GM12878 (cell line): ENCODE data around the gene SLC35E3. TPM values are rescaled to one million over a fixed set of nuclear protein-coding genes. Genes with fewer than 3 reads are reported as not detected.

Experiments
- ATAC-seq: fragments of 200-7000 bp; cut with Tn5 transposase; 3 replicates; pipeline ENCODE4 v1.9.1; 2020; ENCODE audit warnings: mild to moderate bottlenecking, moderate library complexity
- BruUV-seq: library from RNA; stranded (reverse); fragments of 400-500 nt; replicated peaks from 2 replicates; lab custom pipeline; 2021; lab: Mats Ljungman, UMichigan
- CTCF ChIA-PET: fragments of 300-600 bp; sonication (Branson Sonifier 250); formaldehyde crosslinking; extraction: SDS; loops from one replicate; lab custom pipeline; 2021; ENCODE audit warnings: inconsistent platforms; lab: Yijun Ruan, JAX
- POLR2A ChIA-PET: fragments of 350-600 bp; formaldehyde crosslinking; extraction: SDS; loops from one replicate; lab custom pipeline; 2021; ENCODE audit warnings: inconsistent platforms; lab: Charles Lee
- RAD21 ChIA-PET: fragments of 300-600 bp; sonication (Branson Sonifier 250); formaldehyde crosslinking; loops from one replicate; lab custom pipeline; 2023; ENCODE audit warnings: antibody characterized with exemption; ENCODE audit not compliant: unreplicated experiment; lab: Charles Lee
- SMC1A ChIA-PET: fragments of 300-600 bp; sonication (Branson Sonifier 250); formaldehyde crosslinking; loops from one replicate; lab custom pipeline; 2023; ENCODE audit not compliant: unreplicated experiment, uncharacterized antibody; lab: Charles Lee
- DNase-seq: peaks from one replicate; pipeline ENCODE4 v3.0.0-alpha.2; 2011; ENCODE audit warnings: low read depth, low spot score
- FAIRE-seq: peaks from 3 replicates; lab custom pipeline; 2011; peaks lifted over from hg19 to GRCh38; lab: Jason Lieb, UNC
- H2AFZ ChIP-seq: 2 replicates; pipeline ENCODE4 v1.6.0; 2011; ENCODE audit warnings: low read depth, low read length, control low read depth; ENCODE audit not compliant: control insufficient read depth
- H3K27ac ChIP-seq: 2 replicates; pipeline ENCODE4 v1.5.1; 2011; ENCODE audit warnings: control low read depth; ENCODE audit not compliant: control insufficient read depth, insufficient read depth
- H3K27me3 ChIP-seq, 2 experiments: replicated peaks in 1 of 2; 2 replicates each; pipeline versions ENCODE4 v1.6.0 to v1.6.1; 2011; ENCODE audit warnings: low read length in 1 of 2; ENCODE audit not compliant: control insufficient read depth in 2 of 2, insufficient read depth in 2 of 2
- H3K36me3 ChIP-seq, 2 experiments: 2 replicates each; pipeline ENCODE4 v1.5.1; 2011; ENCODE audit warnings: low read length in 1 of 2; ENCODE audit not compliant: control insufficient read depth in 2 of 2, insufficient read depth in 2 of 2
- H3K4me1 ChIP-seq: 2 replicates; pipeline ENCODE4 v1.6.1; 2011; ENCODE audit warnings: mild to moderate bottlenecking, low read length, moderate library complexity, mixed read lengths; ENCODE audit not compliant: control insufficient read depth, insufficient read depth
- H3K4me2 ChIP-seq: 2 replicates; pipeline ENCODE4 v1.6.0; 2011; ENCODE audit warnings: control low read depth; ENCODE audit not compliant: control insufficient read depth, insufficient read depth
- H3K4me3 ChIP-seq: fragments of 200-600 bp; sonication (generic); 2 replicates; pipeline ENCODE4 v1.5.1; 2016
- H3K79me2 ChIP-seq: 2 replicates; pipeline ENCODE4 v1.6.0; 2011; ENCODE audit warnings: low read length; ENCODE audit not compliant: control insufficient read depth, insufficient read depth
- H3K9ac ChIP-seq: 2 replicates; pipeline ENCODE4 v1.8.0; 2011; ENCODE audit warnings: low read length, control low read depth, mixed read lengths; ENCODE audit not compliant: control insufficient read depth, insufficient read depth
- H3K9me3 ChIP-seq: replicated peaks from 3 replicates; pipeline ENCODE4 v1.5.1; 2011; ENCODE audit warnings: mild to moderate bottlenecking, low read length; ENCODE audit not compliant: control insufficient read depth, insufficient read depth
- H4K20me1 ChIP-seq: 2 replicates; pipeline ENCODE4 v1.6.0; 2011; ENCODE audit not compliant: control insufficient read depth, insufficient read depth
- CHD1 ChIP-seq: IDR thresholded peaks from 2 replicates; pipeline ENCODE4 v1.6.1; 2012; ENCODE audit warnings: low read depth, low read length, improper control_type of control experiment
- DPF2 ChIP-seq: fragments of 450-650 bp; IDR thresholded peaks from 2 replicates; pipeline ENCODE4 v1.6.1; 2017; ENCODE audit warnings: mild to moderate bottlenecking
- FOXK2 ChIP-seq: fragments of 450-650 bp; IDR thresholded peaks from 2 replicates; pipeline ENCODE4 v1.6.1; 2017; ENCODE audit warnings: mild to moderate bottlenecking, moderate library complexity
- FOXM1 ChIP-seq: IDR thresholded peaks from 2 replicates; pipeline ENCODE4 v1.6.1; 2012; ENCODE audit warnings: low read depth, mild to moderate bottlenecking, inconsistent platforms, low read length, moderate library complexity
- SIX5 ChIP-seq: IDR thresholded peaks from 2 replicates; pipeline ENCODE4 v1.6.1; 2011; ENCODE audit warnings: mild to moderate bottlenecking, low read depth, low read length, moderate library complexity; ENCODE audit not compliant: severe bottlenecking
- SREBF2 ChIP-seq: IDR thresholded peaks from 2 replicates; pipeline ENCODE4 v1.6.1; 2012; ENCODE audit warnings: mild to moderate bottlenecking, low read length
- WGBS: methylation state at CpG from one replicate; pipeline ENCODE4 v1.1.6; 2016; ENCODE audit warnings: low lambda C conversion rate; ENCODE audit not compliant: insufficient replicate concordance, insufficient coverage; ENCODE audit errors: missing lambda C conversion rate; 5-methylcytosine and 5-hydroxymethylcytosine counted together
- in situ Hi-C: fragments of 300-500 bp; cut with MboI; formaldehyde crosslinking; loops from 9 replicates; pipeline ENCODE4 v1.14.3; 2018; ENCODE audit warnings: mixed read lengths
- intact Hi-C: fragments of 100-400 bp; cut with micrococcal nuclease; formaldehyde crosslinking; loops from one replicate; pipeline ENCODE4 v1.14.2; 2022; ENCODE audit not compliant: unreplicated experiment
- polyA plus RNA-seq, 11 experiments: library from polyadenylated mRNA; depleted of rRNA in 4 of 11; unstranded in 6 of 11; stranded (reverse) in 5 of 11; fragments of >200 nt; fragmentation: Nextera tagmentation in 4 of 11; fragmentation: Illumina TruSeq in 1 of 11; extraction: Ambion mirVana in 4 of 11; extraction: Trizol in 1 of 11; gene quantifications; 1 replicate in 1 of 11; 2 replicates in 10 of 11; pipeline versions ENCODE4 v1.2.1 to v1.2.3, GENCODE V29; 2011 to 2016; ENCODE audit warnings: inconsistent platforms in 2 of 11, missing spikeins in 2 of 11, low read depth in 1 of 11
- total RNA-seq, 4 experiments: library from RNA; depleted of rRNA in 3 of 4; stranded (reverse); fragments of >200 nt in 3 of 4; fragmentation: Illumina TruSeq in 1 of 4; extraction: Trizol in 1 of 4; gene quantifications; 2 replicates each; pipeline versions ENCODE4 v1.2.1 to v1.2.3, GENCODE V29; 2013 to 2021

The SLC35E3 gene
- total and polyA plus RNA-seq, 10 of the 15 experiments (the other 5 are each of a cell fraction or from before 2014, with no cell fraction given), result 3.6 to 19.8 (median 6.1) TPM

GRCh38 chr12:68788554-68789143 is 42.7 kb downstream of the SLC35E3 start:
- intact Hi-C loops, result no loop called here
- Histone ChIP-seq H3K36me3 (no peaks in the 10 kb centered on the region), H3K79me2 (no peaks in the 10 kb centered on the region), H3K27ac (no peak overlapping the region), H3K27me3 (no peaks in the 10 kb centered on the region), H3K4me2 (no peak overlapping the region), H2AFZ (no peak overlapping the region), H4K20me1 (no peaks in the 10 kb centered on the region), H3K9ac (no peak overlapping the region), H3K4me3 (no peak overlapping the region), H3K9me3 (no peaks in the 10 kb centered on the region; the same call in 2 of the 3 replicates), H3K4me1 (no peaks in the 10 kb centered on the region; the same call in 1 of the 2 replicates)
- RAD21 ChIA-PET, result interaction anchor here (1.1 kb wide), 1 partner anchor 20 kb away, joined by 3 read pairs; the partner anchor contains the start of gene MDM2
- 85% methylated on average over 3 of the region's 3 CpGs for WGBS
- TF ChIP-seq CHD1, result no peak
- TF ChIP-seq FOXM1, result no peak
- no peak for TF ChIP-seq DPF2
- no peak for TF ChIP-seq SREBF2
- TF ChIP-seq SIX5, result no peak
- no peak for TF ChIP-seq FOXK2
- SMC1A ChIA-PET, result interaction anchor here (0.7 to 2.7 kb wide), 5 partner anchors 11 to 416 kb away, joined by 3 to 12 read pairs (median 6); partner anchors contain the start of genes MDM2 and SLC35E3
- POLR2A ChIA-PET, result interaction anchor here (0.9 to 1.4 kb wide), 2 partner anchors 15 to 19 kb away, joined by 4 to 6 read pairs; partner anchors contain the start of gene MDM2
- in situ Hi-C loops, result no loop called here
- DNase-seq (no peak), ATAC-seq (no peak), FAIRE-seq (no peak)
- BruUV-seq, result no TSS peak
- CTCF ChIA-PET, result interaction anchor here (0.8 kb wide), 1 partner anchor 19 kb away, joined by 3 read pairs; the partner anchor contains the start of gene MDM2
